GM19023 (cell line): ENCODE results near the gene METAP2.
A peak's percentile ranks its signal among the peaks of the same experiment; 100 is the strongest.
"Not testable (repeated sequence)": the region's sequence is repeated elsewhere in the genome, so short reads cannot be mapped to it uniquely, and the experiment has no call there.

Experiments
- ATAC-seq: cut with Tn5 transposase; IDR thresholded peaks from one replicate; pipeline ENCODE4 v1.9.1; 2021; ENCODE audit warnings: mild to moderate bottlenecking, moderate library complexity; ENCODE audit not compliant: unreplicated experiment

Gene METAP2

DNA sequence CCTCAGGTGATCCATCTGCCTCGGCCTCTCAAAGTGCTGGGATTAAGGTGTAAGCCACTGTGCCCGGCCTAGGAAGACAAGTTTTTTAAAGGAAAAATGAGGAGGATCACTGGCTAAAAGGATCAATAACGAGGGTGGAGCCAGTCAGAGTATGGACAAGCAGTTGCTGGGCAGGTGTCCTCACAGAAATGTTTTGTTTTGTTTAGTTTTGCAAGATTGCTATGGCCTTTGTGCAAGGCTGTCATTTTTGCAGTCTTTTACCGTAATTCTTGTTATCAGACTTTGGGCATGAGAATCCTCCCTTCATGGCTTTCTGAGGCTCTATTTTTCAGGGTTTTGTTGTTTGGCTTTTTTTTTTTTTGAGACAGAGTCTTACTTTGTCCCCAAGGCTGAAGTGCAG is 11.9 kb upstream of the METAP2 start:
- no peak for ATAC-seq

DNA sequence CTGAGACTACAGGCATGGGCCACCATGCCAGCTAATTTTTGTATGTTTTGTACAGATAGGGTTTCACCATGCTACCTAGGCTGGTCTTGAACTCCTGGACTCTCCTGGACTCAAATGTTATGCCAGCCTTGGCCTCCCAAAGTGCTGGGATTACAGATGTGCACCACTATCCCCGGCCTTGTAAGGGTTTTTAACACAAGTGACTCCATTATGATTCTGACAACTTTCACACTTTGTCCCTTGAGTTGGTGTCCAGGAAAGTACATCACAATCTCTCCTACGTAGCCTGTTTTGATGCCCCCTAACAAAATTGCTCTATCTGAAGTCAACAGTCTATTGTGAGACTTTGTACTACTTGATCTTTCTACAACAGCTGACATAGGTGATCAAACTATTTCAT is 11.4 kb upstream of the METAP2 start:
- ATAC-seq, result no peak

DNA sequence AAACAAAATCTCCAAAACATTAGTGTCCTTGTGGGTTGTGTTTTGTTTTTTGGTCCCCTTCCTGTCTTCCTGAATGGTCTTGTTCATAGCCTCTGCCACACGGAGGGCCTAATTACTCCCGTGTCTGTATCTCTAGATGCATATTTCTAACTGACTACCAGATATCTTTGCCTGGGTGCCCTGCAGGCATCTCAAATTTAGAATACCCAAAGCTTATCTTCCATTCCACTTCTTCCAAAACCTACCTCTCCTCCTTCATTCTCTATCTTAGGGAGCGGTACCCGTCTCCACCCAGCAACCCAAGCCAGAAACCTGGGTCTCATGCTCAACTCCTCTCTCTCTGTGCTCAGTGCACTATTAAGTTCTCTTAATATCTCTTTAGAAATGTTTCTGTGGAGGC is 10.9 kb upstream of the METAP2 start:
- no peak for ATAC-seq

GRCh38 chr12:95463776-95464175 is 10.2 kb upstream of the METAP2 start:
- not testable (repeated sequence) for ATAC-seq

DNA sequence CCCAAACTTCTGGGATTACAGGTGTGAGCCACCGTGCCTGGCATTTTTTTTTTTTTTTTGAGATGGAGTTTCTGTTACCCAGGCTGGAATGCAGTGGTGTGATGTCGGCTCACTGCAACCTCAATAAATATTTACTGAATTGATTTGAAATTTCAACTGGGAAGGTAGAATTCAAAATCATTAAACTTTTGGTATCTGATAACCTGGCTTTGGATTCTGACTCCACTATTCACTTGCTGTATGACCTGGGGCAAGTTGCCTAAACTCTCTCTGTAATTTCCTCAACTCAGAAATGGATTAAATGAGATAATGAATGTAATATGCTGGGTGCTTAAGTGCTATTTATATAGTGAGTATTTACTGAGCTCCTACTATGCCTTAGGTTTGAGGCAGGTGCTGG is 8.7 kb upstream of the METAP2 start:
- ATAC-seq, result no peak

DNA sequence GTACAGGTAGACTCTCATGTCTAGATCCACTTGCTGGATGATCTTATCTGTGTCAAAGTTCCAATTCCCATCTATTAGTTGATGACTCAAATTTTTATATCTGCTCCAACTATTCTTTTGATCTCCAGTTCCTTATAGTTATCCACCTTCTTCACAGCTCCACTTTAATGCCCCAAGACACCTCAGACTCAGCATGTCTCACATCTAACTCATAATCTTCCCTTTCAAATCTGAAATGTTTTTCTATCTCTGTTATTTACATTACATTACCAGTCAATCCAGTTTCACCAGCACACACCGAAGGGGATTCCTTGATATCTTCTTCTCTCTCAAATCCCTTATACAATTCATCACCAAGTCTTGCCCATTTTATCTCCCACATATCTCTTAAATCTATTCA is 3.7 kb upstream of the METAP2 start:
- no peak for ATAC-seq

DNA sequence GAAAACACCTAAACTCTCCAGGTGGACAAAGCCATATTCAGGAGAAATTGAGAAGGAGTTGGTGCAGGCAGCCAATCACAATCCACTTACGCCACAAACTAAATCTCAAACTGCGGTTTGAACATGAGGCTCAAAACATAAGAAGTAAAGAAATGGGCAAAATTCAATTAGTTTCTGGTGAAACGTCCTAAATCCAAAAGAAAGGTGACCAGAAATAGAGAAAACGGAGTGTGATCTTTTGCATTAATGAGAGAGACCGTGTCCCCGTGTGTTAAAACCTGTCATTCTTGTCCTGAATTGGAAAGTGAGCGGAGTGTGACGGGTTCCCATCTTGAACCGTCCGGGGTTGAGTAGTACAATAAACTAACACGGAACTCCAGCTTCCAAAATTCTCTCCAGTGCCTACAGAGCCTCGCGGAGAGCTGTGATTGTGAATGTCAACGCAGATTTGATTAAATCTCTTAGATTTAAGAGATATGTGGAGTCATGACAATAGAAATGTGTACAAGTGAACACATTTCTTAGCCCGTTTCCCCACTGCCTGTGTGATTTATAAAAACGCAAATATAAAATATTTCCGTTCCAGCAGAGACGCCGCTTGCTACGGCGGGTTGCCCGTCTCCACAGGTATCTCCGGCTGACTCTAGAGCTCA is 595 bp upstream of the METAP2 start:
- peak; percentile 39 for ATAC-seq

DNA sequence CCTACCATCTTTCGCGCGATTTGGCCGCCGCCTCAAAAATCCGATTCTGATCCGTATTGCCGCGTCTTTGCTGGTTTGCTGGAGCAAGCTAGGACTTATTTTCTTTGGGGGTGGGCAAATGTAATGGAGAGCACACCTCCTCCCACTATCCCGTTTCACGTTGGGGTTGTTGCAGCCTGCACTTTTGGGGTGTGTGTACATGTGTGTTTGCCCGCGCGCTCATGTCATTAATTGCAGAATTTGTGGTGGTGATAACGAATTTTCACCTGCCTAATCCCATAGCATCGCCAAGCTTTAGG is 657 bp downstream of the METAP2 start:
- ATAC-seq, result no peak

DNA sequence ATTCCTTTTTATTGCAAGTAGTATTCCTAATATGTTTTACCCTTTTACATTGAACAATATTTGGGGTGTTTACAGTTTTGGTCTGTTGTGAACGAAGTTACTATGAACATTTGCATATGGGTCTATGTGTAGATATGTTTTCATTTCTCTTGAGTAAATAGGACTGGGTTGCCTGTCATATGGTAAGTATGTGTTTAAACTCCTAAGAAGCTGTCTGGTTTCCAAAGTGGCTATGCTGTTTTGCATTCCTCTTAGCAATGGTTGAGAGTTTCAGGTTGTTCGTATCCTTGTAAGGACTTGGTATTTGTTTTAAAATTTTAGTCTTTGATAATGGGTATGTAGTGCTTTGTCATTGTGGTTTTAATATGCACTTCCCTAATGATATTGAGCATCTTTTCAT is 6.3 kb downstream of the METAP2 start:
- no peak for ATAC-seq

GRCh38 chr12:95481072-95481471 is 7.1 kb downstream of the METAP2 start:
- no peak for ATAC-seq

GRCh38 chr12:95481888-95482287 is 7.9 kb downstream of the METAP2 start:
- ATAC-seq, result no peak

DNA sequence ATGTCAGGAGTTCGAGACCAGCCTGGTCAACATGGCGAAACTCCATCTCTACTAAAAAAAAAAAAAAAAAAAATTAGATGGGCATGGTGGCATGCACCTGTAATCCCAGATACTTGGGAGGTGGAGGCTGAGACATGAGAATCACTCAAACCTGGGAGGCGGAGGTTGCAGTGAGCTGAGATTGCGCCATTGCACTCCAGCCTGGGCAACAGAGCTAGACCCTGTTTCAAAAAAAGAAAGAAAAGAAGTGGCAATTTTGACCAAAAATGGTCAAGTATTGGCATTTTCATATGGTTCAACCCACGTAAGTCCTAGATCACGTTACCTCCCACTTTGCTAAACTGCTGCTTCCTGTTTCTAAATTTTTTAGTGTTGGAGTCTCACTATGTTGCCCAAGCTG is 8.6 kb downstream of the METAP2 start:
- ATAC-seq, result not testable (repeated sequence)

DNA sequence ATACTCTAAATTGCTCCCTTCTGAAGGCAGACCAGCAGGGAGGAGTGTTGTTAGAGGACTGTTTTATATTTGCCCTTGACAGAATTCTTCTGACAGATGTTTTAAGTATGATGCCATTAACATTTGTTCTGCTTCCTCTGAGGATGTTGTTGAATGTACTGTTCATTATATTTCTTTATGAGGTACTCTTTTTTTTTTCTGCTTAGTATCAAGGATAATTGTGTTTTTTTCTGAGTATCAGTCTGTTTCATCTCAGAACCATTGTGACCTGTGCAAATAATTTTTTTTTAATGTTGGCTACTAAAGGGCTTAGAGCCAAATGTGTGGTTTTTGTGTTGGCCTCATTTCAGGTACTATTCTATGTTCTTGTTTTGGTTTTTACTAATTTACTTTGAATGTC is 10.6 kb downstream of the METAP2 start:
- ATAC-seq, result no peak

- ATAC-seq, result no peak
Observed at GRCh38 chr12:95487024-95487423, 13.1 kb downstream of the METAP2 start.

- ATAC-seq, result no peak
Observed at GRCh38 chr12:95492462-95492861, 18.5 kb downstream of the METAP2 start.

- ATAC-seq, result no peak
Observed at GRCh38 chr12:95494888-95495287, 20.9 kb downstream of the METAP2 start.

- ATAC-seq, result no peak
Observed at GRCh38 chr12:95495433-95495832, 21.5 kb downstream of the METAP2 start.

DNA sequence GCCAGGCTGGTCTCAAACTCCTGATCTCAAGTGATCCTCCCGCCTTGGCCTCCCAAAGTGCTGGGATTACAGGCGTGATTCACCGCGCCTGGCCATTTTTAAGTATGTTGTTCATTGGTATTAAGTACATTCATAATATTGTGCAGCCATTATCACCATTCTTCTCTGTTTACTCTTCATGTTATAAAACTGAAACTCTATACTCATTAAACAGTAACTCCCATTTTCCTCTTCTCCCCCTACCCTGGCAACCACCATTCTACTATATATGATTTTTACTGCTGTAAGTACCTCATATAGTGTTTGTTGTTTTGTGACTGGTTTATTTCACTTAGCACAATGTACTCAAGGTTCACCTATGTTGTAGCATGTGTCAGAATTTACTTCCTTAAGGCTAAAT is 23.1 kb downstream of the METAP2 start:
- ATAC-seq, result no peak

GRCh38 chr12:95498968-95499367 is 25.0 kb downstream of the METAP2 start:
- no peak for ATAC-seq

DNA sequence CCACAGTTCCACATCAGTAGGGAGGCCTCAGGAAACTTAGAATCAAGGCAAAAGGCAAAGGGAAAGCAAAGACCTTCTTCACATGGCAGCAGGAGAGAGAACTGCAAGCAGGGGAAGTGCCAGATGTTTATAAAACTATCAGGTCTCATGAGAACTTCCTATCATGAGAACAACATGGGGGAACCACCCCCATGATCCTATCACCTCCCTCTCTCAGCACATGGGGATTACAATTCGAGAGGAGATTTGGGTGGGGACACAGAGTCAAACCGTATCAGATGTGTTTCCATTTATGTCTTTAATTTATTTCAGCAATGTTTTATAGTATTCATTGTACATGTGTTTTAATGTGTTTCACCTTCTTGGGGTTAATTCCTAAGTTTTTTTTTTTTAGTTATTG is 25.8 kb downstream of the METAP2 start:
- no peak for ATAC-seq

- ATAC-seq, result no peak
Observed at GRCh38 chr12:95504140-95504539, 30.2 kb downstream of the METAP2 start.

DNA sequence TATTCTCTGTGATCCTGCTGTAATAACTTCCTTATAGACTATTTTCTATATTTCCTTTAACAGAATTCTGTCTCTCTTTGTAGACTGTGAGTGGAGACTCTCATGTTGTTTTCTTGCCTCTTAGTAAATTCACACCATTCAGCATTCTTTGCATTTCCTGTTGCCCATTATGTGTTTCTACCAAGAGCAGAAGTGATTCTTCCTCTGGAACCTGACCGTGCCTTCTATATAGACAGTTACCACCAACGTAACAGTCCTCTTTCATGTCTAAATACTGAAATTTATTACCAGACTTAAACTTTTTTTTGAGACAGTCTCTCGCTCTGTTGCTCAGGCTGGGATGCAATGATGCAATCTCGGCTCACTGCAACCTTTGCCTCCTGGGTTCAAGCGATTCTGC is 31.1 kb downstream of the METAP2 start:
- ATAC-seq, result no peak

DNA sequence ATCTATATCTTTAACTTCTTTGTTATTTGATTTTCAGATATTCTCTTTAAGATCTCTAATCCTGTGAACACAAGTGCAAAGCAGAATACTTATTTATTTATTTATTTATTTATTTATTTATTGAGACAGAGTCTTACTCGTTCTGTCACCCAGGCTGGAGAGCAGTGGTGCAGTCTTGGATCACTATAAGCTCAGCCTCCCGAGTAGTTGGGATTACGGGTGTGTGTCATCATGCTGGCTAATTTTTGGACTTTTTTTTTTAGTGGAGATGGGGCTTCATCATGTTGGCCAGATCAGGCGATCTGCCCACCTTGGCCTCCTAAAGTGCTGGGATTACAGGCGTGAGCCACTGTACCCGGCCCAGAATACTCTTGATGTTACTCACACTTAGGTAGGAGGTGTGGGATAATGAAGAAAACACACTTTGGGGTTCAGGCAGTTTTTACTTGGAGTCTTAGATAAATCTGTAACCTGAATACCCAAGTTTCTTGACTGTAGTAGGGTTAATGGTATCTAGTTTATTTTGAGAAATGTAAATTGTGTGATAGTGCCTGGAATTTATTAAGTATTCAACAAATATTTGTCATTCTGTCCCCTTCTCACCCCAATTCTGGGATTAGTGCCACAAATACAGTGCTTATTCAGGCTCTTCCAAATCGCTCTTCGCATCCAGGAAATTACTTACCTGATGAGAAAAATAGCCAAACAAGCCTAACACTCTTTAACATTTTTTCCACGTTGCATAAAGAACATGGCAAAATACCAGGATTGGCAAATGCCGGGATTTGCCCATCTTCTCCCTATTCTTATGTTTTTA is 33.0 kb downstream of the METAP2 start:
- no peak for ATAC-seq
